Osteoblast (primary cell): Measurements from ENCODE around the gene PNN. TPM values are rescaled to one million over a fixed set of nuclear protein-coding genes. Genes with fewer than 3 reads are reported as not detected.
"Not testable (repeated sequence)": the region's sequence is repeated elsewhere in the genome, so short reads cannot be mapped to it uniquely, and the experiment has no call there.

Experiments
- DNase-seq: peaks from one replicate; pipeline ENCODE4 v3.0.0; 2011; ENCODE audit warnings: low spot score, mixed read lengths; ENCODE audit not compliant: insufficient read length; ENCODE audit errors: missing footprints
- H2AFZ ChIP-seq: 2 replicates; pipeline ENCODE4 v1.6.0; 2011; ENCODE audit warnings: mild to moderate bottlenecking, low read length
- H3K27ac ChIP-seq: 2 replicates; pipeline ENCODE4 v1.5.1; 2011; ENCODE audit warnings: mild to moderate bottlenecking, low read depth, low read length, moderate library complexity
- H3K27me3 ChIP-seq: 2 replicates; pipeline ENCODE4 v1.6.0; 2012; ENCODE audit warnings: mild to moderate bottlenecking, control low read depth, inconsistent platforms, low read length, moderate library complexity; ENCODE audit not compliant: insufficient read depth
- H3K36me3 ChIP-seq: 2 replicates; pipeline ENCODE4 v1.5.1; 2011; ENCODE audit warnings: mild to moderate bottlenecking, low read length, control low read depth, moderate library complexity; ENCODE audit not compliant: insufficient read depth
- H3K4me1 ChIP-seq: 2 replicates; pipeline ENCODE4 v1.5.1; 2011; ENCODE audit warnings: mild to moderate bottlenecking, low read length, control low read depth, moderate library complexity; ENCODE audit not compliant: insufficient read depth
- H3K4me2 ChIP-seq: 2 replicates; pipeline ENCODE4 v1.6.0; 2011; ENCODE audit warnings: mild to moderate bottlenecking, low read length; ENCODE audit not compliant: insufficient read depth
- H3K4me3 ChIP-seq: fragments of 200-600 bp; sonication (generic); 3 replicates; pipeline ENCODE4 v1.5.1; 2012; ENCODE audit warnings: mild to moderate bottlenecking, low read length, inconsistent platforms; ENCODE audit not compliant: insufficient read depth
- H3K79me2 ChIP-seq: 2 replicates; pipeline ENCODE4 v1.6.0; 2012; ENCODE audit warnings: mild to moderate bottlenecking, low read length, control low read depth, inconsistent platforms; ENCODE audit not compliant: insufficient read depth
- H3K9me3 ChIP-seq: 2 replicates; pipeline ENCODE4 v1.5.1; 2011; ENCODE audit warnings: low read depth, low read length, control low read depth
- H4K20me1 ChIP-seq: 2 replicates; pipeline ENCODE4 v1.6.0; 2012; ENCODE audit warnings: mild to moderate bottlenecking, low read length, control low read depth; ENCODE audit not compliant: insufficient read depth
- total RNA-seq: library from RNA; depleted of rRNA; stranded (reverse); fragments of >200 nt; gene quantifications from 2 replicates; pipeline ENCODE4 v1.2.3, GENCODE V29; 2012
- TF ChIP-seq, protein P1 (sequence below): IDR thresholded peaks from 2 replicates; pipeline ENCODE4 v1.5.1; 2011; ENCODE audit warnings: mild to moderate bottlenecking, low read depth, low read length, moderate library complexity; ENCODE audit errors: extremely low read depth

Gene PNN
- total RNA-seq, result 11.5 and 13.4 TPM in 2 replicates

DNA sequence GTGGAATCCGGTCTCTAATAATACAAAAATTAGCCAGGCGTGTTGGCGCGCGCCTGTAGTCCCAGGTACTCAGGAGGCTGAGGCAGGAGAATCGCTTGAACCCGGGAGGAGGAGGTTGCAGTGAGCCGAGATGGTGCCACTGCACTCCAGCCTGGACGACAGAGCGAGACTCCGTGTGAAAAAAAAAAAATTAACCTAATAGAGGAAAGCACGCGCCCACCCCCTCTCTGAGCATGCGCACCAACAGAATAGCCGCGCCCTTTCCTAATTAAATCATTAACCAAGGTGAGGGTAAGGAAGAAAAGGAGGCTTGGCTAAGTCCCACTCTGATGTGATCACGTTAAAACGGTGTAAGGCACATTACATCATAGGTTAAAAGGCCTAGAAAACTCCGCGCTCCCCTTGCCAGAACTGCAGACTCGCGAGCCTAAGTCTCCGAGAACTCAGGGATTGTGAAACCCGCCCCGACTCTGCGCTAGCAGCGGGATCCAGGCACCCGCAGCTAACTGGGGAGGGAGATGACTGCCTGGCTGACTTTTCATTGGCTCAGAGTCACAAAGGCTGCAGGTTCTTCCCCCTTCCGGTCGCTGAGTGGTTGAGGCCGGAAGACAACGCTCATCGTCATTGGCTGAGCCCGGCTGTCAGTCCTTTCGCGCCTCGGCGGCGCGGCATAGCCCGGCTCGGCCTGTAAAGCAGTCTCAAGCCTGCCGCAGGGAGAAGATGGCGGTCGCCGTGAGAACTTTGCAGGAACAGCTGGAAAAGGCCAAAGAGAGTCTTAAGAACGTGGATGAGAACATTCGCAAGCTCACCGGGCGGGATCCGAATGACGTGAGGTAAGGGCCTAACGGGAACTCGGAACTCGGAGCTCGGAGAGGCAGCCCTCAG is at the start of gene PNN:
PNN (plus strand) TSS at position 695 of the 885 bp plus-strand sequence; CDS start at position 721, 26 bp downstream.
- DNase-seq, result peak; percentile 97
- H2AFZ ChIP-seq, result peak within 1 kb of the TSS; percentile 73
- H3K79me2 ChIP-seq, result peaks cover 34% of the 10 kb centered on the region
- H3K36me3 ChIP-seq, result peaks cover 36% of the 10 kb centered on the region
- peaks cover 12% of the 10 kb centered on the region for H4K20me1 ChIP-seq
- H3K4me2 ChIP-seq, result peak within 1 kb of the TSS; percentile 92
- H3K27ac ChIP-seq, result peak within 1 kb of the TSS; percentile 76
- H3K27me3 ChIP-seq, result no peaks in the 10 kb centered on the region
- TF ChIP-seq, protein P1, sequence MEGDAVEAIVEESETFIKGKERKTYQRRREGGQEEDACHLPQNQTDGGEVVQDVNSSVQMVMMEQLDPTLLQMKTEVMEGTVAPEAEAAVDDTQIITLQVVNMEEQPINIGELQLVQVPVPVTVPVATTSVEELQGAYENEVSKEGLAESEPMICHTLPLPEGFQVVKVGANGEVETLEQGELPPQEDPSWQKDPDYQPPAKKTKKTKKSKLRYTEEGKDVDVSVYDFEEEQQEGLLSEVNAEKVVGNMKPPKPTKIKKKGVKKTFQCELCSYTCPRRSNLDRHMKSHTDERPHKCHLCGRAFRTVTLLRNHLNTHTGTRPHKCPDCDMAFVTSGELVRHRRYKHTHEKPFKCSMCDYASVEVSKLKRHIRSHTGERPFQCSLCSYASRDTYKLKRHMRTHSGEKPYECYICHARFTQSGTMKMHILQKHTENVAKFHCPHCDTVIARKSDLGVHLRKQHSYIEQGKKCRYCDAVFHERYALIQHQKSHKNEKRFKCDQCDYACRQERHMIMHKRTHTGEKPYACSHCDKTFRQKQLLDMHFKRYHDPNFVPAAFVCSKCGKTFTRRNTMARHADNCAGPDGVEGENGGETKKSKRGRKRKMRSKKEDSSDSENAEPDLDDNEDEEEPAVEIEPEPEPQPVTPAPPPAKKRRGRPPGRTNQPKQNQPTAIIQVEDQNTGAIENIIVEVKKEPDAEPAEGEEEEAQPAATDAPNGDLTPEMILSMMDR, result no peak
- peak within 1 kb of the TSS; percentile 89 for H3K4me3 ChIP-seq
- peaks cover 20% of the 10 kb centered on the region for H3K4me1 ChIP-seq
- no peaks in the 10 kb centered on the region for H3K9me3 ChIP-seq

DNA sequence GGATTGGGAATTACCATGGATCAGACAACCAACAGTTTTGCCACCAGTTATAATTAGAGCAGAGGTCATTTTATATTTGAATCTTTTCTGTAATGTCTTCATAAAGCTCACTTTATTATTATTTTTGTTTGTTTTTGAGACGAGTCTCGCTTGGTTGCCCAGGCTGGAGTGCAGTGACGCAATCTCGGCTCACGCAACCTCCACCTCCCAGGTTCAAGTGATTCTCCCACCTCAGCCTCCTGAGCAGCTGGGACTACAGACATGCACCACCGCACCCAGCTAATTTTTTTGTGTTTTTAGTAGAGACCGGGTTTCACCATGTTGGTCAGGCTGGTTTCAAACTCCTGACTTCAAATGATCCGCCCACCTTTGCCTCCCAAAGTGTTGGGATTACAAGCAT is 37.2 kb upstream of the PNN start:
- H3K4me2 ChIP-seq, H3K27ac ChIP-seq, DNase-seq, H3K79me2 ChIP-seq, H3K27me3 ChIP-seq, H2AFZ ChIP-seq, H4K20me1 ChIP-seq, H3K9me3 ChIP-seq, H3K4me1 ChIP-seq, H3K4me3 ChIP-seq: not testable (repeated sequence)
- H3K36me3 ChIP-seq, result peaks cover 32% of the 10 kb centered on the region

DNA sequence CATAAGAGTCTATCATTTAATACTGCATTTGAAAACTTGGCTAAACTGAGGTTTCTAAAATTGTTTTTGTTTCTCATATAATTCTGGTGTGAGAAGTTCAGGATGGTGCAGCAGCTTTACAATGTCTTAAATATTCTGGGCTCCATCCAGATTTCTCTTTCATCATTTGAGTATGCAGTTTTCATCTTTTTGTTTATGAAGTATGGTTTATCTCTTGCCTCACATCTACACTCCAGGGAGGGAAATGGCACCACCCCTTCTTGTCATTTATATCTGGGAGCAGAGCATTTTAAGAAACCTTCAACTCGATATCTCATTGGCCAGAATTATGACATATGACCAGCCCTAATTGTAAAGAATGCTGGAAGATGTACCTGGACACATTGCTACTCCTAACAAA is 36.6 kb upstream of the PNN start:
- no peaks in the 10 kb centered on the region for H3K27me3 ChIP-seq
- TF ChIP-seq, protein P1, result no peak
- no peaks in the 10 kb centered on the region for H4K20me1 ChIP-seq
- no peaks in the 10 kb centered on the region for H3K9me3 ChIP-seq
- H3K4me2 ChIP-seq, result no peak overlapping the region
- no peak overlapping the region for H2AFZ ChIP-seq
- no peak overlapping the region for H3K4me3 ChIP-seq
- no peak overlapping the region for H3K27ac ChIP-seq
- peaks cover 32% of the 10 kb centered on the region for H3K36me3 ChIP-seq
- H3K4me1 ChIP-seq, result no peaks in the 10 kb centered on the region
- H3K79me2 ChIP-seq, result no peaks in the 10 kb centered on the region
- no peak for DNase-seq

DNA sequence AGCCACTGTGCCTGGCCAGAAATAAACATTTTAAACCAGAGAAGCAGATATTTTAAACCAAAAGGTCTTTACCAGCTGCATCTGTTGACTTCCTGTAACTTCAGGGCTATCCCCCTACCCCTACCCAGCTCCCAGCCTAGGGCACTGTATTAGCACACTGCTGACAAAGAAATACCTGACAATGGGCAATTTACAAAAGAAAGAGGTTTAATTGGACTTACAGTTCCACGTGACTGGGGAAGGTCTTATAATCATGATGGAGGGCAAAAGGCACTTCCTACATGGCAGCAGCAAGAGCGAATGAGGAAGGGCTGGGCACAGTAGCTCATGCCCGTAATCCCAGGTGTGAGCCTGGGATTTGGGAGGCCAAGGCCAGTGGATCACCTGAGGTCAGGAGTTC is 34.9 kb upstream of the PNN start:
- DNase-seq, result no peak
- H2AFZ ChIP-seq, result no peak overlapping the region
- H3K4me3 ChIP-seq, result no peak overlapping the region
- no peaks in the 10 kb centered on the region for H3K79me2 ChIP-seq
- no peak overlapping the region for H3K4me2 ChIP-seq
- H4K20me1 ChIP-seq, result no peaks in the 10 kb centered on the region
- H3K36me3 ChIP-seq, result peaks cover 25% of the 10 kb centered on the region
- no peaks in the 10 kb centered on the region for H3K4me1 ChIP-seq
- TF ChIP-seq, protein P1, result no peak
- no peaks in the 10 kb centered on the region for H3K9me3 ChIP-seq
- H3K27ac ChIP-seq, result no peak overlapping the region
- H3K27me3 ChIP-seq, result no peaks in the 10 kb centered on the region

DNA sequence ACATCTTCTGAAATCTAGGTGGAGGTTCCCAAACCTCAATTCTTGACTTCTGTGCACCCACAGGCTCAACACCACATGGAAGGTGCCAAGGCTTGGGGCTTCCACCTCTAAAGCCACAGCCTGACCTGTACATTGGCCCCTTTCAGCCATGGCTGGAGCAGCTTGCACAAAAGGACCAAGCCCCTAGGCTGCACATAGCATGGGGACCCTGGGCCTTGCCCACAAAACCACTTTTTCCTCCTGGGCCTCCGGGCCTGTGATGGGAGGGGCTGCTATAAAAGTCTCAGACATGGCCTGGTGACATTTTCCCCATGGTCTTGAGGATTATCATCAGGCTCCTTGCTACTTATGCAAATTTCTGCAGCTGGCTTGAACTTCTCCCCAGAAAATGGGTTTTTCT is 33.4 kb upstream of the PNN start:
- H3K79me2 ChIP-seq, H3K27me3 ChIP-seq, H3K9me3 ChIP-seq, H3K27ac ChIP-seq, DNase-seq, H2AFZ ChIP-seq, H3K4me1 ChIP-seq, H4K20me1 ChIP-seq, H3K4me2 ChIP-seq, H3K4me3 ChIP-seq: not testable (repeated sequence)
- peaks cover 13% of the 10 kb centered on the region for H3K36me3 ChIP-seq

DNA sequence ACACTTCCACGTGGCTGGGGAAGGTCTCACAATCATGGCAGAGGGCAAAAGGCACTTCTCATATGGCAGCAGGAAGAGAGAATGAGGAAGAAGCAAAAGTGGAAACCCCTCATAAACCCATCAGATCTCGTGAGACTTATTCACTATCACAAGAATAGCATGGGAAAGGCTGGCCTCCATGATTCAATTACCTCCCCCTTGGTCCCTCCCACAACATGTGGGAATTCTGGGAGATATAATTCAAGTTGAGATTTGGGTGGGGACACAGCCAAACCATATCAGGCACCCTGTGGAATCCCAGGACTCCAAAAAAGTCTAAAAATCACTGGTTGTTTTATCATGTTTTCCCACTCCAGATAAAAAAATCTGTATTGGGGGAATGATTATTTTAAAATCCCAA is 31.8 kb upstream of the PNN start:
- H3K4me1 ChIP-seq, DNase-seq: not testable (repeated sequence)

More for the DNA sequence above, 31.8 kb upstream of the PNN start:
- not testable (repeated sequence) for H2AFZ ChIP-seq, H3K4me3 ChIP-seq, H3K36me3 ChIP-seq, H4K20me1 ChIP-seq, H3K27ac ChIP-seq, H3K79me2 ChIP-seq, H3K4me2 ChIP-seq, H3K27me3 ChIP-seq, H3K9me3 ChIP-seq
